Activated CD8-positive, alpha-beta memory T cell treated with anti-CD3 and anti-CD28 coated beads for 48 hours (primary cell): ENCODE data around the gene AMN.

ENCODE experiments used
- DNase-seq, 3 experiments: peaks; one replicate each; pipeline ENCODE4 v3.0.0-alpha.2; 2020; ENCODE audit warnings: low read depth in 2 of 3, low spot score in 2 of 3

The AMN gene

GRCh38 chr14:102965971-102966655 lies 43.6 kb downstream of the AMN start:
- DNase-seq = no peak

DNA sequence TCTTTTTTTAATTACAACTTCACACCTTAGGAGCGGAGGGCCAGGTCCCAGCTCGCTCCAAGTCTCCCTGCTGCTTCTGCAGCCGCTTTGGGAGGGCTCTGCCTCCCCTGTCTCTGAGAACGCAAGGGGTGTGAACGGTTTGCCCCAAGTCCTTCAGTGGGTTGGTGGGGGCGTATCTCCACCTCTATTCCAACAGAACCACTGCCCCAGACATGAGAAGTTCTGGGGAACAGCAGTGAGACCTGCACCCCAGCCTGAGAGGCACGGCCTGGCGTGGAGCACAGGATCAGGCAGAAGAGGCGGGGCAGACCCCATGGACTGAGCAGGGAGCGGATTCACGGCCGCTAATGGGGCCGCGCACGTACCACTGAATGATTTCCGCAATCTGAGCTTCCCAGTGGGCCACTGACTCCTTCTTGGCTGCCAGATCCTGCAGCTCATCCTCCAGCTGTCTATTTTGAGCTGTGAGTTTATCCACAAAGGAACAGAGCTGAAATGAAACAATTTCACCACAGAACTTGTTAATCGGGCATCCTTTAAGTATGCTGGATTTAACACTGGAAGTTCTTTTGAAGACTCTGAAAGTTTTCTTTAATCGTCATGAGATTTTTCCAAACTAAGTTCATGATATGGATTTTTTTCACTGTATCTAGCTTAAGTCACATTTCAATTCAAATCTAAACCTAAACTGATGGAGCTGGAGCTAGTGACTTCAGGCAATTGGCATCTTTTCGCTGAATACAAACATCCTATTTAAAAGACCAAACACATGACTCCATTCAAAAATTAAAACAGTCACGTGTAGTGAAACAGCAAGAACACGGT lies 44.4 kb downstream of the AMN start:
- no peak for DNase-seq

DNA sequence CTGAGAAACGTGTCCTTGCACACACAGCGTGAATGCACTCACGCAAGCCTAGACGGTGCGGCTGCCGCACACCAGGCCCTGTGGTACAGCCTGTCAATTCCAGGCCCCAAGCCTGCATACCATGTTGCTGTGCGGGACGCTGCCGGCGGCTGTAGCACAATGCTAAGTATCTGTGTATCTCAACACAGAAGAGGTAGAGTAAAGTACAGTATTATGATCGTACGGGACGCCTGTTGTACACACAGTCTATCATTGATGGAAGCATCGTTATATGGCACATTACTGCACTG lies 45.0 kb downstream of the AMN start:
- no peak for DNase-seq

DNA sequence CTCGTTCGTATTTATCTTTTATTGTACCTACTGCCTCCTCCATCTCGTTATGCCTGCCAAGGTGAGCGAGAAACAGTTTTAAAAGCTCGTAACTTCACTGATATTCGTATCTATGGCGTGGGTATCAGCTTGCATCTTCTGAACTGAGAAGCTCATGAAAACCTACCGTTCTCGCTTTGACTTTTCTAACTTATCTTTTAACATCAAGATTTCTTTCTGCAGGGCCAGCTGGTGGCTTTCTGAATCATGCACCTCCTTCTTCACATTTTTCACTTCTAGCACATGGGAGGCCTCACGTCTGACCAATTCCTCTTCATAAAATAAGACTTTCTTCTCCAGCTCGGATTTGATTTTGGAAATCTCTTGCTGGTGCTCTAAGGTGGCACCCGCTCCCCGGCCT lies 45.8 kb downstream of the AMN start:
- no peak for DNase-seq

DNA sequence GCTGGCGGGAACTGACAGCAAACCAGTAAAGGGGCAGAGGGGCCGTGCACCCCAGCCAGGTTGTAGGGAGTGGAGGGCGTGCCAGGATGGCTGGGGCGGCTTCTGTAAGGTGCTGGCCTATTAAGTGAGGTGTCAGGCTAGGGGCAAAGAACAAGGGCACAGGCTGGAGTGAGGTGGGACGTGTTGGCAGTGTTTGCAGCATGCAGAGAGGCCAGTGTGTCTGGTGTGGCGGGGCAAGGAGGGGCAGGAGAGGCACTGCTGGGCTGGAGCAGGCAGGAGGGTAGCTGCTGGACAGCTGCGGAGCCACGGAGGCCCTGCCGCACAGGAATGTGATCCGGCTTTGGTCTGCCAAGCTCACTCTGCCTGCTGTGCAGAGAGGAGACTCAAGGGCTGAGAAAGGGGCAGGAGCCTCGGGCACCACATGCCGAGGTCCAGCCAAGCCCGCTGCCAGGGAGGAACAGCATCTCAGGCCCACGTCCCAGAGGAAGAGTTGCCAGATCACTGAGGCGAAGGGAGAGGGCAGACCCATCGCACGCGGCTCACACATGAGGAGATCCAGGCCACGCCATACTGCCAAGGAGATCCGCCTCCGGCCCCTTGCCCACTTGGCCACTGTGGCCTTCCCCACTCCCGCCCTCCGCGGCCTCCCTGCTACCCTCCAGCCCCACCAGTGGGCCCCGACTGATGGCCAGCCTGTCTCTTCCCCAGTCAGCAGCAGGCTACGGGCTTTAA lies 46.8 kb downstream of the AMN start:
- DNase-seq = no peak

DNA sequence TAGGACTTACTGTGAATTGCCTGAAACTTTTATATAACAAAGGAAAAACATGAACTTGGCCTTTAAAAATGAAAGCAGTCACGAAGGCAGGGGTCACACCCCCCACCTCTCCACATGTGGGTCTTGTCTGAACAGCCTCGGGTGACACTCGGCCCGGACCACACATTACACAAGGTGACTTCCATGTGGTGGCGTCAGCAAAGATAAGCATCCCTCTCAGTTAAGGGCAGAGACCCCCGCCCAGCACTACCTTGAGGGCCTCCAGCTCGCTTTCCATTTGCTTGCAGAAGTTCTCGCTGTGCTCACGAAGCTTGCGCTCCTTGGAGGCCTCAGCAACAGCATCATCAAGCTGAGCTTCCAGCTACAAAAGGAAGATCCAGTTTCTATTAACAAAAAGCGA lies 47.4 kb downstream of the AMN start:
- DNase-seq = no peak

DNA sequence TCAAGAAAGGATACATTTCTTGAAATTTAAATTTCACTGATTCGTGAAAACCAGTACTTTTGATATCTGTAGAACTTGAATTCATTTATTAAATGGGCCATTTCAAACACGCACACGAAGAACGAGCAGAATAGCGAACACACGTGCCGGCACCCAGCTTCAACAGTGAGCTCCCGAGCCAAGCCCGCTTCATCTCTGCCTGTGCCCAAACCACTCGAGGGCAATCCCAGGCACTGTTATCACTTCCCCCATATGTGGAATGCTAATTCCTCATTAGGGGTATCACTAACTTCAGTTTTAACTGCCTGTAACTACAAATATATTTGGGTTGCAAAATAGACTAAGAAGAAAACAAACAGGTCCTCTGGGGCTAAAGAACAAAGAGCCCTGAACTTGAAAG lies 48.0 kb downstream of the AMN start:
- no peak for DNase-seq

DNA sequence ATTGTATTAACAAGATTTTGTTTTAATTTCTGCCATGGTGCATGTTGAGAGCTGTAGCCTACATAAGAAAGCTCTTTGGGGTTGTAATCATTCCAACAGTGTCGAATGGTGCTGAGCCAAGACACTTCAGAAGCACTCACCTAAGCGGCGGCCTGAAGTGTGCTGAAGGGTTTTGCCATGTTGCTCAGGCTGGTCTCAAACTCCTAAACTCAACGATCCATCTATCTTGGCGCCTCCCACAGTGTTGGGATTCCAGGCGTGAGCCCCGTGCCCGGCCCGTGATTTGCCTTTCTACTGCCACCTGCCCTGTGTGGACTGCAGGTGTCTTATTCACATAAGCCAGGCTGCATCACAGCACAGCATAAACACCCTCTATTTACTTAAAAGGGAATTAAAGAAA lies 48.9 kb downstream of the AMN start:
- DNase-seq = no peak

DNA sequence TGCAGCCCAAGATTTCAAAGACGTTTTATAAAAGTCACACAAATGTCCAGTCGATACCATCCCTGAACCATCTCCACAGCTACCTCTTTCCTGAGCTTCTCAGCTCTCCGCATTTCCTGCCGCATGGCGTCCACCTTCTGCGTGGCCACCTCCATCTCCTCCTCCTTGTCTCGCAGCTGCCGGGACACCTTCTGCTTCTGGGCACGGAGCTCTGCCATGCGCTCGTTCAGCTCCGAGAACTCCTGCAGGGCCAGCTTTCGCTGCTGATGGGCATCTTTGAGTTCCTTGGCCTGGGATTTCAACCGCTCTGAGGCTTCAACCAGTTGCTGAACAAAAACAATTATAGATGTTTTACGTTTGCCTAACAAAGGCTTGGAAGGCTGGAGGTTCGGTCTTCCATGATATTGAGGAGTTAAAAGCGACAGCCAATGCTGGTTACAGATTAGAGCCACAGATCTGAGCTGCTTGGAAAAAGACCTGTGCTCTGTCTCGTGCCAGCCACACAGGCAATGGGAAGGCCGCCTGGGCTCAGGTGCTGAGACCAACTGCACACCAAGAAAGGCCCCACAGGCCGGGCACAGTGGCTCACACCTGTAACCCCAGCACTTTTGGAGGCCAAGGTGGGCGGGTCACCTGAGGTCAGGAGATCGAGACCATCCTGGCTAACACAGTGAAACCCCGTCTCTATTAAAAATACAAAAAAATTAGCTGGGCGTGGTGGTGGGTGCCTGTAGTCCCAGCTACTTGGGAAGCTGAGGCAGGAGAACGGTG lies 49.6 kb downstream of the AMN start:
- DNase-seq = no peak

- no peak for DNase-seq
Measured at GRCh38 chr14:102973706-102974285, 51.3 kb downstream of the AMN start.

- DNase-seq = no peak
Measured at GRCh38 chr14:102975662-102976061, 53.2 kb downstream of the AMN start.

DNA sequence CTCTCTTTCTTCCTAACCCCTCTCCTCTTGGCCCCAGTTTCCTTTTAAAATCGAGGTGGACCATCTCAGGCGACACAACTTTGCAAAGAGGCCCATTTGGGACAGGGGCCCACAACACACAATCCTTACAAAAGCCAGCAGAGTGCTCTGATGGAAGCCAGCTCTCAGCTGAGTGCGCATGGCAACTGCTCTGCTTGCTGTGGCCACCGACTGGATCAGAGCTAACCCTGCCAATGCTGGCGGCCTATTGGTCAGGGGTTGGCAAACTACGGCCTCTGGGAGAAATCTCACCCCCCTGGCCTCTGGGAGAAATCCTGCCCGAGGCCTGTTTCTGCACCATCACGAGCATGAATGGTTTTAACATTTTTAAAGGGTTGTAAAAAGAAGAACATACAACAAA lies 55.0 kb downstream of the AMN start:
- no peak for DNase-seq

- no peak for DNase-seq
Measured at GRCh38 chr14:102979406-102979805, 56.9 kb downstream of the AMN start.

GRCh38 chr14:102980409-102980810 lies 57.9 kb downstream of the AMN start:
- no peak for DNase-seq
